ENCODE results near the gene RNF214.
A peak's percentile ranks its signal among the peaks of the same experiment; 100 is the strongest.

The RNF214 gene

GRCh38 chr11:117273550-117274289 is 41.2 kb downstream of the RNF214 start:
- Histone ChIP-seq H3K4me2 (ENCODE audit: low read depth, low read length, poor library complexity, severe bottlenecking) (no peak overlapping the region), H3K79me2 (ENCODE audit: insufficient read depth, low read length) (no peaks in the 10 kb centered on the region), H3K9ac (ENCODE audit: low read depth, low read length, poor library complexity, severe bottlenecking) (no peak overlapping the region), H3K9me2 (replicated peaks; ENCODE audit: low read depth, low read length) (no peaks in the 10 kb centered on the region), H3K36me3 (ENCODE audit: insufficient read depth, low read length) (no peaks in the 10 kb centered on the region), H2AFZ (ENCODE audit: low read length) (no peak overlapping the region), H3K4me1 (ENCODE audit: insufficient read depth, low read length, poor library complexity, severe bottlenecking) (no peaks in the 10 kb centered on the region), H3K27me3 (ENCODE audit: insufficient read depth, low read length, poor library complexity, severe bottlenecking) (no peaks in the 10 kb centered on the region), H3K9me3 (ENCODE audit: insufficient read depth, low read depth, low read length) (no peaks in the 10 kb centered on the region), H4K20me1 (ENCODE audit: insufficient read depth, low read length, poor library complexity, severe bottlenecking) (no peaks in the 10 kb centered on the region), H3K4me3 (ENCODE audit: low read length, poor library complexity, severe bottlenecking) (no peak overlapping the region), H3F3A (ENCODE audit: low read depth) (no peaks in the 10 kb centered on the region)
- TF ChIP-seq CTCF (conservative IDR thresholded peaks at IDR 0.05; ENCODE audit: low read length), result no peak
- no peak for TF ChIP-seq EZH2phosphoT487 (IDR thresholded peaks at IDR 0.05; ENCODE audit: borderline replicate concordance)

- H3K4me1 ChIP-seq (ENCODE audit: insufficient read depth, low read length, poor library complexity, severe bottlenecking), result peaks cover 18% of the 10 kb centered on the region
- H3K9me3 ChIP-seq (ENCODE audit: insufficient read depth, low read depth, low read length), result no peaks in the 10 kb centered on the region
- H3K36me3 ChIP-seq (ENCODE audit: insufficient read depth, low read length), result peaks cover 11% of the 10 kb centered on the region; the same call in 1 of the 2 replicates
- H4K20me1 ChIP-seq (ENCODE audit: insufficient read depth, low read length, poor library complexity, severe bottlenecking), result no peaks in the 10 kb centered on the region
- no peak overlapping the region for H3K9ac ChIP-seq (ENCODE audit: low read depth, low read length, poor library complexity, severe bottlenecking)
- H2AFZ ChIP-seq (ENCODE audit: low read length), result no peak overlapping the region
- no peak overlapping the region for H3K4me2 ChIP-seq (ENCODE audit: low read depth, low read length, poor library complexity, severe bottlenecking)
- H3K9me2 ChIP-seq (replicated peaks; ENCODE audit: low read depth, low read length), result no peaks in the 10 kb centered on the region
- TF ChIP-seq CTCF (conservative IDR thresholded peaks at IDR 0.05; ENCODE audit: low read length) (no peak), EZH2phosphoT487 (IDR thresholded peaks at IDR 0.05; ENCODE audit: borderline replicate concordance) (no peak)
- H3K79me2 ChIP-seq (ENCODE audit: insufficient read depth, low read length), result no peaks in the 10 kb centered on the region
- no peaks in the 10 kb centered on the region for H3K27me3 ChIP-seq (ENCODE audit: insufficient read depth, low read length, poor library complexity, severe bottlenecking)
- H3F3A ChIP-seq (ENCODE audit: low read depth), result no peaks in the 10 kb centered on the region
- no peak overlapping the region for H3K4me3 ChIP-seq (ENCODE audit: low read length, poor library complexity, severe bottlenecking)
These were observed 45.9 kb downstream of the RNF214 start for GRCh38 chr11:117278347-117278746.

GRCh38 chr11:117279711-117280376 is 47.4 kb downstream of the RNF214 start:
- H3F3A ChIP-seq (ENCODE audit: low read depth), result no peaks in the 10 kb centered on the region
- peak overlapping the region; percentile 6 for H3K4me3 ChIP-seq (ENCODE audit: low read length, poor library complexity, severe bottlenecking)
- H2AFZ ChIP-seq (ENCODE audit: low read length), result no peak overlapping the region
- TF ChIP-seq CTCF (conservative IDR thresholded peaks at IDR 0.05; ENCODE audit: low read length) (no peak), EZH2phosphoT487 (IDR thresholded peaks at IDR 0.05; ENCODE audit: borderline replicate concordance) (no peak)
- H3K9me2 ChIP-seq (replicated peaks; ENCODE audit: low read depth, low read length), result no peaks in the 10 kb centered on the region
- H3K27me3 ChIP-seq (ENCODE audit: insufficient read depth, low read length, poor library complexity, severe bottlenecking), result no peaks in the 10 kb centered on the region
- no peaks in the 10 kb centered on the region for H3K9me3 ChIP-seq (ENCODE audit: insufficient read depth, low read depth, low read length)
- H3K4me2 ChIP-seq (ENCODE audit: low read depth, low read length, poor library complexity, severe bottlenecking), result peak overlapping the region; percentile 40
- H3K4me1 ChIP-seq (ENCODE audit: insufficient read depth, low read length, poor library complexity, severe bottlenecking), result peaks cover 18% of the 10 kb centered on the region
- peaks cover 12% of the 10 kb centered on the region; the same call in 1 of the 2 replicates for H3K36me3 ChIP-seq (ENCODE audit: insufficient read depth, low read length)
- no peak overlapping the region for H3K9ac ChIP-seq (ENCODE audit: low read depth, low read length, poor library complexity, severe bottlenecking)
- H3K79me2 ChIP-seq (ENCODE audit: insufficient read depth, low read length), result no peaks in the 10 kb centered on the region
- no peaks in the 10 kb centered on the region for H4K20me1 ChIP-seq (ENCODE audit: insufficient read depth, low read length, poor library complexity, severe bottlenecking)
